SU-DHL-6 (cell line): Measurements from ENCODE around the gene MRPS10.
A peak's percentile ranks its signal among the peaks of the same experiment; 100 is the strongest.

ENCODE experiments used
- H2AFZ ChIP-seq: fragments of 200-600 bp; sonication (generic); 2 replicates; pipeline ENCODE4 v1.6.1; 2014; ENCODE audit warnings: low read depth, mild to moderate bottlenecking, moderate library complexity, mixed read lengths, antibody characterized with exemption, low read length; ENCODE audit not compliant: severe bottlenecking
- H3F3A ChIP-seq: fragments of 200-600 bp; shearing (Covaris generic); 2 replicates; pipeline ENCODE4 v1.6.0; 2016; ENCODE audit warnings: antibody characterized with exemption, mild to moderate bottlenecking; ENCODE audit not compliant: insufficient read depth
- H3K27ac ChIP-seq: fragments of 200-600 bp; sonication (generic); 2 replicates; pipeline ENCODE4 v1.5.1; 2016; ENCODE audit warnings: low read depth, mild to moderate bottlenecking, low read length, moderate library complexity, mixed read lengths
- H3K27me3 ChIP-seq: fragments of 200-600 bp; sonication (generic), shearing (Covaris generic); 2 replicates; pipeline ENCODE4 v1.6.0; 2014; ENCODE audit warnings: mild to moderate bottlenecking, low read length
- H3K36me3 ChIP-seq: fragments of 200-600 bp; sonication (generic); 2 replicates; pipeline ENCODE4 v1.6.1; 2014; ENCODE audit warnings: mild to moderate bottlenecking, low read length, mixed read lengths
- H3K4me2 ChIP-seq: fragments of 300-600, 200-600 bp; shearing (Covaris generic), sonication (generic); 2 replicates; pipeline ENCODE4 v1.6.0; 2014; ENCODE audit warnings: low read length, low read depth, mild to moderate bottlenecking; ENCODE audit not compliant: poor library complexity, severe bottlenecking
- H3K4me3 ChIP-seq: fragments of 200-600 bp; sonication (generic); 2 replicates; pipeline ENCODE4 v1.5.1; 2014; ENCODE audit warnings: antibody characterized with exemption, low read length, mild to moderate bottlenecking, mixed read lengths; ENCODE audit not compliant: insufficient read depth, poor library complexity, severe bottlenecking
- H3K79me2 ChIP-seq: fragments of 200-600 bp; sonication (generic); 2 replicates; pipeline ENCODE4 v1.6.1; 2014; ENCODE audit warnings: mild to moderate bottlenecking, low read length, moderate library complexity; ENCODE audit not compliant: insufficient read depth
- H3K9ac ChIP-seq: fragments of 200-600 bp; sonication (generic); 2 replicates; pipeline ENCODE4 v1.7.0; 2014; ENCODE audit warnings: mild to moderate bottlenecking, low read length
- H3K9me2 ChIP-seq: fragments of 200-600 bp; sonication (generic); replicated peaks from 2 replicates; pipeline ENCODE4 v1.6.1; 2014; ENCODE audit warnings: low read length; ENCODE audit not compliant: insufficient read depth
- H3K9me3 ChIP-seq: fragments of 200-600 bp; sonication (generic); 2 replicates; pipeline ENCODE4 v1.6.1; 2014; ENCODE audit warnings: low read length, mixed read lengths; ENCODE audit not compliant: insufficient read depth
- H4K20me1 ChIP-seq: fragments of 200-600 bp; sonication (generic); 2 replicates; pipeline ENCODE4 v1.6.1; 2014; ENCODE audit warnings: low read depth, mild to moderate bottlenecking, antibody characterized with exemption, low read length, moderate library complexity, mixed read lengths
- EZH2phosphoT487 ChIP-seq: fragments of 200-600 bp; sonication (generic), shearing (Covaris generic); conservative IDR thresholded peaks from 2 replicates; pipeline ENCODE4 v1.6.1; 2018; ENCODE audit warnings: mild to moderate bottlenecking, antibody characterized with exemption, low read length, moderate library complexity, mixed read lengths
- TF ChIP-seq, protein P1 (sequence below): fragments of 200-600 bp; sonication (generic); IDR thresholded peaks from one replicate; pipeline ENCODE4 v1.5.1; 2017; ENCODE audit warnings: antibody characterized with exemption, mild to moderate bottlenecking, low read length, moderate library complexity; ENCODE audit not compliant: insufficient read depth, poor library complexity, severe bottlenecking

Gene MRPS10

GRCh38 chr6:42230345-42231321 is 13.0 kb upstream of the MRPS10 start:
- H3K9me2 ChIP-seq: no peaks in the 10 kb centered on the region
- H3K36me3 ChIP-seq: no peaks in the 10 kb centered on the region
- no peak overlapping the region for H3K27ac ChIP-seq
- H3K27me3 ChIP-seq: no peaks in the 10 kb centered on the region
- H4K20me1 ChIP-seq: no peaks in the 10 kb centered on the region
- no peaks in the 10 kb centered on the region for H3K79me2 ChIP-seq
- no peaks in the 10 kb centered on the region for H3K9me3 ChIP-seq
- TF ChIP-seq, protein P1, sequence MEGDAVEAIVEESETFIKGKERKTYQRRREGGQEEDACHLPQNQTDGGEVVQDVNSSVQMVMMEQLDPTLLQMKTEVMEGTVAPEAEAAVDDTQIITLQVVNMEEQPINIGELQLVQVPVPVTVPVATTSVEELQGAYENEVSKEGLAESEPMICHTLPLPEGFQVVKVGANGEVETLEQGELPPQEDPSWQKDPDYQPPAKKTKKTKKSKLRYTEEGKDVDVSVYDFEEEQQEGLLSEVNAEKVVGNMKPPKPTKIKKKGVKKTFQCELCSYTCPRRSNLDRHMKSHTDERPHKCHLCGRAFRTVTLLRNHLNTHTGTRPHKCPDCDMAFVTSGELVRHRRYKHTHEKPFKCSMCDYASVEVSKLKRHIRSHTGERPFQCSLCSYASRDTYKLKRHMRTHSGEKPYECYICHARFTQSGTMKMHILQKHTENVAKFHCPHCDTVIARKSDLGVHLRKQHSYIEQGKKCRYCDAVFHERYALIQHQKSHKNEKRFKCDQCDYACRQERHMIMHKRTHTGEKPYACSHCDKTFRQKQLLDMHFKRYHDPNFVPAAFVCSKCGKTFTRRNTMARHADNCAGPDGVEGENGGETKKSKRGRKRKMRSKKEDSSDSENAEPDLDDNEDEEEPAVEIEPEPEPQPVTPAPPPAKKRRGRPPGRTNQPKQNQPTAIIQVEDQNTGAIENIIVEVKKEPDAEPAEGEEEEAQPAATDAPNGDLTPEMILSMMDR: peak; percentile 55
- no peak for TF ChIP-seq EZH2phosphoT487
- no peak overlapping the region for H3K4me3 ChIP-seq
- no peak overlapping the region for H2AFZ ChIP-seq
- H3K4me2 ChIP-seq: no peak overlapping the region
- H3K9ac ChIP-seq: no peak overlapping the region
- H3F3A ChIP-seq: no peaks in the 10 kb centered on the region

GRCh38 chr6:42229506-42230119 is 12.0 kb upstream of the MRPS10 start:
- Histone ChIP-seq H3K4me2 (no peak overlapping the region), H4K20me1 (no peaks in the 10 kb centered on the region), H3K4me3 (no peak overlapping the region), H3K27me3 (no peaks in the 10 kb centered on the region), H2AFZ (no peak overlapping the region), H3K36me3 (no peaks in the 10 kb centered on the region), H3K79me2 (no peaks in the 10 kb centered on the region), H3F3A (no peaks in the 10 kb centered on the region), H3K9me3 (no peaks in the 10 kb centered on the region), H3K27ac (no peak overlapping the region), H3K9me2 (no peaks in the 10 kb centered on the region), H3K9ac (no peak overlapping the region)
- TF ChIP-seq EZH2phosphoT487: no peak
- TF ChIP-seq, protein P1: no peak

- Histone ChIP-seq H3K79me2 (no peaks in the 10 kb centered on the region), H2AFZ (no peak overlapping the region), H3K9me3 (no peaks in the 10 kb centered on the region), H3F3A (no peaks in the 10 kb centered on the region), H3K36me3 (no peaks in the 10 kb centered on the region), H3K4me2 (no peak overlapping the region), H3K4me3 (no peak overlapping the region), H3K9ac (no peak overlapping the region), H3K9me2 (no peaks in the 10 kb centered on the region), H3K27ac (no peak overlapping the region), H3K27me3 (no peaks in the 10 kb centered on the region), H4K20me1 (no peaks in the 10 kb centered on the region)
- no peak for TF ChIP-seq EZH2phosphoT487
- TF ChIP-seq, protein P1: no peak
Observed at GRCh38 chr6:42228305-42228704, 10.6 kb upstream of the MRPS10 start.
